HG02938 (cell line): Measurements from ENCODE around the gene PEX26.
"Not testable (repeated sequence)": the region's sequence is repeated elsewhere in the genome, so short reads cannot be mapped to it uniquely, and the experiment has no call there.

Experiments used
- ATAC-seq: cut with Tn5 transposase; IDR thresholded peaks from one replicate; pipeline ENCODE4 v1.9.1; 2021; ENCODE audit warnings: mild to moderate bottlenecking, moderate library complexity; ENCODE audit not compliant: unreplicated experiment

The PEX26 gene

GRCh38 chr22:18056161-18056666 lies 21.6 kb upstream of the PEX26 start:
- ATAC-seq = no peak

DNA sequence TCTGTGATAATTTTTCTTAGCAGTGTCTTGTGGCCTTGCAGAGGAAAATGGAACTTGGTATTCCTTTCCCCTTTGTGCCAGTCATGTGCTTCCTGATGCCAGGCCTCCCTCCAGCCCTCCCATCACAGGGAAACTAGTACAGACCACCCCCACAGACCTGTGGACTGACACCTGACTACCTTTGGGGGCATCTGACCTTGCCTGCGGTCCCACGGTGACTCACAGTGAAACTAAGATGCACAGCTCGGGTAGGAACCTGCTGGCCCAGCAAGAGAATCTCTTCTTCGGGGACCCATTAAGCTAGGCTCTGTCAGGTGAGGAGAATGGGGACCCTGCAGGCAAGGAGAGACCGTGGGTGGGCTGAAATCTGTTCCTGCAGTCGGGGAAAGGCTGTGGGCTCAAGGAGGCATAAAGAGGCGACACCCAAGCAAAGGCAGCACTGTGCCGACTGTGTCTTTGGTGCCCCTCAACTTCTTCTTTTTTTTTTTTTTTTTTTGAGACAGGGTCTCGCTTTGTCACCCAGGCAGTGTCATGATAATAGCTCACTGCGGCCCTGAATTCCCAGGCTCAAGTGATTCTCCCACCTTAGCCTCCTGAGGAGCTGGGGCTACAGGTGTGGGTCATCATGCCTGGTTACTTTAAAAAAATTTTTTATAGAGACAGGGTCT lies 20.8 kb upstream of the PEX26 start:
- ATAC-seq = peak; percentile 60

DNA sequence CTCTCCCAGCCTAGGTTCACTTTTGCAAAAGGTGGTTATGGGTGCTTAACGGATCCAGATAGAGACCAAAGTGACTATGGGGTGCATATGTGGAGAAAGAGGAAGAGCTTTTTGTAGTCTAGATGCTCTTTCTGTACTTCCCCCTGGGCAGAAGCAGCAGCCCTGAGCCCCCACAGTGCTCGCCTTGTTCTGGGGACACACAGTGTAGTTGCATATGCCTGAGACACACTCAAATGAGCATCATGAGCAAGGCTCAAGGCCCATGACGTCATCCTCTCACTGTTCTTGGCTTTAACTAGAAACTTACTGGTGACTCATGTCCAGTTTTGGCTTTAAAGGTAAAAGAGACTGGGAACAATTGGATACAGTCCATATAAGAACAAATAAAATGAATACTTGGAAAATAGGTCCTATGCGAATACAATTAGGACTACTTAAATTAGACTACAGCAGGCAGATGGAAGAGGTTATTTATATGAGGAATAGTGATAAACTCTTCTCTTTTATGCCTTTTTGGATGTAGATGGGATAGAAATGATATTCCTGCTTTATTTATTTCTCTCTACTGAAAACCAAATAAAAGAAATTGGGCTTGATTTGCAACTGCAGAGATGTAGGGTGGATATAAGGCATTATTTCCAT lies 20.1 kb upstream of the PEX26 start:
- ATAC-seq = peak; percentile 55

DNA sequence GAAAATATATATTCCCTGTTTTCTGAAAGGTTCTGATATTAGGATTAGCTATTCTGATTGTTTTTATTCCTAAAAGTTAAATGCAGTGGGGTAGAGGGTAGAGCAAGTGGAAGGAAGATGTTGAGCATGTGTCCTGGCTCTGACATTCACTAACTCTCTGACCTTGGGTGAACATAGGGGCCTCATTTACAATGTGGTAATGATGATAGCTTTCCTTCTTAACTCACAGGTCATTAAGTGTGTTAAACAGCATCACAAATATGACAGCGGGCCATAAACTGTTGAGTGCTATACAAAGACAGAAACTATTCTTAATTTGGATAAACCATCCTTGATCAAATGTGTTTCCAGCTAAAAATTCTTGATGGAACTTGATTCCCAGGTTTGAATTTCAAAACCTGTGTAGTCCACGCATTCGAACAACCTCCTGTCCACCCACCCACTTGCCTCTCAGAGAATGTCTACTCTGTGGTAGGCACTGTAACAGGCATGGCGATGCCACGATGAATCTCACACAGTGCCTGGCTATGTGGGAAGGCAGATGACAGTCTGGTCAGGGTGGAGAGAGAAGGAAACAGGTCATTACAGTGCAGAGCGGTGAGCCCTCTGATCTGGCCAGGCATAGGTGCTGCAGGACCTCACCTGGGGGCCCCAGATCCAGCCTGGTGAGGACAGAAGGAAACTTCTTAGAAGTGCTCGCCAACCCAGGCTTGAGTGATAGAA lies 19.3 kb upstream of the PEX26 start:
- ATAC-seq = no peak

DNA sequence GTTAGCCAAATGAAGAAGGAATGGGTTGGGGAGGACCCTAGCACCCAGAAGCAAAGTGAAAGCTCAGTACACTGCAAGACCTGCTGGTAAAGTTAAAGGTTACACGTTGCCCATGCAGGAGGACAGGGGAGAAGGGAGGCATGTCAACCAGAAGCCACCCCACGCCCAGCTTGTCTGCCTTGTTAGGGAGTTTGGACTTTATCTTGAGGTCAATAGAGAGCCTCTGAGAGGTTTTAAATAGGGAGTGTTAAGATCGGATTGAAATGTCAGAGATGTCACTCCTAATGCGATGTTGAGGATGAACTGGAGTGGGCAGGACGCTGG lies 18.7 kb upstream of the PEX26 start:
- no peak for ATAC-seq

- no peak for ATAC-seq
These were observed 18.3 kb upstream of the PEX26 start for GRCh38 chr22:18059473-18059872.

DNA sequence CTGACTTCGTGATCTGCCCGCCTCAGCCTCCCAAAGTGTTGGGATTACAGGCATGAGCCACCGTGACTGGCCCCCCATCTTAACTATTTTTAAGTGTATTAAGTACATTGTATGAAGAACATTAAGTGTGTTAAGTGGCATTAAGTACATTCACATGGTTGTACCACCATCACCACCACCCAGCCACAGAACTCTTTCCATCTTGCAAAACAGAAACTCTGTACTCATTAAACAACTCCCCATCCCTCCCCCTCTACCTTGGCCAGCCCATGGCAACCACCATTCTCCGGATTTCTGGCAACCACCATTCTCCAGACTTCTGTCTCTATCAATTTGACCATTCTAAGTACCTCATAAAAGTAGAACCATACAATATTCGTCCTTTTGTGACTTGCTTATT lies 17.8 kb upstream of the PEX26 start:
- no peak for ATAC-seq

DNA sequence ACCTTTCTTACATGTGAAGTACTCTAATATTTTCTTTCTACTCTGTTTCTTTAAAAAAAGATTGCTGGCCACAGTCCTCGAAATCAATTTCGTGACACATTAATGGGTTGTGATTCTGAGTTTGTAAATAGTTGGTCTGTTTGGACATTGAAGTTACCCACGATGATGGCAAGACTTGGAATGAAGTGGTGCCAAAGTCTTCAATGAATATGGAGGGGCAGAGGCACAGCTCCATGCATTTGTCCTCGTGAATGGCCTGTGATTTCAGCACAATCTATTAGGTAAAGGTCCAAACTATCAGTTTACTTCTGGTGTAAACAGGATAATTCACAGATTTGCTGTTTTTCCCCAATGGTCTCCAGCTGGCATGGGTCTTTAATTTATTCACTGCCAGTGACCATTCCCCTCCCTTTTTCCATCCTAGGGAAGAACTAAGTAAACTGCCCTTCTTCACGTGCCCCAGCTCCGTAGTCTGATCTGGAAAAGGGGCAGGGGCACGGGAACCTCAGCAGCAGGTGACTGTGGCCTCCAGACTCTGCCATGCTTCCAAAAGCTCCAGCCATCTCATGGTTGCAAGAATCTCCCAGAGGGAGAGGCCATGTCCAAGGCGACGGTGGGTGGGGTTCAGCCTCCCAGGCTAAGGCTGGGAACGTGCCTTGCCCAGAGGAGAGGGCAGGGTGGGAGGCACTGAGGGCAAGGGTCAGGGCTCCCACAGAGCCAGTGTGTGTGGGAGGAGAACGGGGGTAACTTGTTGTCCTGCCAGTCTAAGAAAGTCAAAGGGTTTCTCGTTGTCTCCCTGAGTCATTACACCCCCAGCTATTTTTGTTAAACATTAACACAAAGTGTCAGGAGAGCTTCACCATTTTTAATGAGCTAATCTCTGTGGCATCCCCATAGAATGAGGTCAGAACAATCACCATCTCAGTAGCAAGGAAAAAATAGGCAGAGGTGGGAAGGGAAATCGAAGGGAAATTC lies 16.9 kb upstream of the PEX26 start:
- ATAC-seq = no peak

GRCh38 chr22:18062421-18062820 lies 15.4 kb upstream of the PEX26 start:
- no peak for ATAC-seq

DNA sequence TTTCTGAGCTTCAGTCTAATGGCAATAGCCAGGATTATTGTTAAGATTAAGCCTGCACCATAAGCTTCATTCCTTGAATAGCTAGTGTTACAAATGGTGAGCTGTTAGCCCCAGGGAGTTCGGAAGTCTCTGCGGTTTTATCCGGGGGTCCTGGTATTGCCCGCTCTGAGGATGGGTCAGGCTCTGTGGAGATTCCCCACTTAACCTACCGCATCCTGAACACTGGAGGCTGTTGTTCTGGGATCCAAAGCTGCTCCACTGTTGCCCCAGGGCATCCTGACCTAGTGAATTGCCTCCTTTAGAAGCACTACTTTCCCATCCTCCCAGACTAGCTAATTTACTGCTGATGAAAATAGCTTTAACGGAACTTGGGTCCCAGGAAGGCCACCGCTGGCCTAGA lies 14.5 kb upstream of the PEX26 start:
- no peak for ATAC-seq

GRCh38 chr22:18063715-18064114 lies 14.1 kb upstream of the PEX26 start:
- ATAC-seq = not testable (repeated sequence)

GRCh38 chr22:18064636-18065035 lies 13.2 kb upstream of the PEX26 start:
- no peak for ATAC-seq

- no peak for ATAC-seq
These were observed 12.5 kb upstream of the PEX26 start for GRCh38 chr22:18065256-18065655.

DNA sequence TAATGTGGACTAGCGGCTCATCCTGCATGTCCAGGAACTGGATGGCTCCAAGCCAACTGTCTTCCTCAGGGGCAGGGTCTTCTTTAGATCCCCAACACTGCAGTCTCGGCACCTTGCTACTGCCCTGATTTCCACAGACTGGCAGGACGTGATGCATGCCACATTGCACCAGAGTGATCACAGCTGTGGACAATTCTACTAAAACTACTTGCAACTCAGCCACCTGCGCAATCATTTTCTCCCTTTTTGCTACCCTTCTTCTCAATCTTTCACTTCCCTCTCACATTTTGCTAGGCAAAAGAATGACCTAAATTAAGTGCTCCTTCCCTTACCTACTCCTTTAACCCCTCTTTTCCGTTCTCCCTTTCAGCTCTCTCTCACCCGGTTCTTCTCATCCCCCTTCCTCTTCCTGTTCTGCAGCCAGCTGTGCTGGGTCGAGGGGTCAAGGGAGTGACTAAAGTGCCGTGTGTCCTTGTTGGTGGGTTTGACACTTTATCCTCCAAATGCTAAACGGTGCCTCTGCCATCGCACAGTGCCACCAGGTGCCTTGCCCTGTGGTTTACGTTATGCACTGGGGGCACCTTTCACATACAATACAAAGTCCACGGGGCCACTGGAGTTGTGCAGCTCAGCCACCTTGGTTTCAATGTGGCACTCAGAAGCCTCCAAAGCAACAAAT lies 11.5 kb upstream of the PEX26 start:
- no peak for ATAC-seq

- no peak for ATAC-seq
These were observed 10.7 kb upstream of the PEX26 start for GRCh38 chr22:18067121-18067520.

DNA sequence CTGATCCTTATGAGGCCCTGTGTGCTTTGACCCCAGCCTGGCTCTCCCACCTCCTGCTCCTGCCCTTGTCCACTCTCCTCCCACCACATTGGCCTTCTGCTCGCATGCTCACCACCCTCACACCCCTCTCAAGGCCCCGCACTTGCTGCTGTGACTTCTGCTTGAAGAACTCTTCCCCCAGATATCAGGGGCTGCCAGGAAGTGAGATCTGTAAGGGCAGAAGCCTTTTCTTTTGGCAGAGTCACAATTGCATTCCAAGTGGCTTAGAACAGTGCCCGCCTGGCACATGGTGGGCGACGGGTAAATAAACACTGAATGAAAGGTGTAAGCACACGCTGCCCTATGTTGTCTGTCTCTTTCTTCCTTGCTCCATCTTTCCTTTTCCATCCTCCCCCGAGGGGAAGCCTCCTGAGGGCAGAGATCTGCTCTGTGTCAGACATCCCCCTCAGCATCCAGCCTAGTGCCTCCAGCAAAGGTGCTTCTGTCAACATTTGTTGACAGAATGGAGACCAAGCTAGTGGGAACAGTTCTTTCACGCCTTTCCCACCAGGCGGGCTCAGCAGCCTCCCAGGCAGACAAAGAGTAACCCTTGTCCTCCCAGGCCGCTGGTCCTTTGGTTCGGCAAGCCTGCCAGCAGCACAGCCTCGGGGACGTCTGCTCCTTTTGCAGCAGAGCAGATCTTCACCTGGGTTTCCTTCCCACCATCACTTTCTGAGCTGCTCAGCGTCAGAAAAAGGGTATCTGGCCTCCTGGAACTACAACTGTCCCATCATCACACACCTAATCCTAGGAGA lies 10.0 kb upstream of the PEX26 start:
- ATAC-seq = no peak

GRCh38 chr22:18068381-18068988 lies 9.3 kb upstream of the PEX26 start:
- no peak for ATAC-seq

- ATAC-seq = no peak
These were observed 8.7 kb upstream of the PEX26 start for GRCh38 chr22:18069041-18069440.

- no peak for ATAC-seq
These were observed 7.7 kb upstream of the PEX26 start for GRCh38 chr22:18070041-18070440.
